ENCODE results near the gene TMEM190. TPM values are rescaled to one million over a fixed set of nuclear protein-coding genes. Genes with fewer than 3 reads are reported as not detected.

The TMEM190 gene
- total and polyA plus RNA-seq, 12 donors = 0.55 to 63.0 (median 1.7) TPM; not detected in 6

DNA sequence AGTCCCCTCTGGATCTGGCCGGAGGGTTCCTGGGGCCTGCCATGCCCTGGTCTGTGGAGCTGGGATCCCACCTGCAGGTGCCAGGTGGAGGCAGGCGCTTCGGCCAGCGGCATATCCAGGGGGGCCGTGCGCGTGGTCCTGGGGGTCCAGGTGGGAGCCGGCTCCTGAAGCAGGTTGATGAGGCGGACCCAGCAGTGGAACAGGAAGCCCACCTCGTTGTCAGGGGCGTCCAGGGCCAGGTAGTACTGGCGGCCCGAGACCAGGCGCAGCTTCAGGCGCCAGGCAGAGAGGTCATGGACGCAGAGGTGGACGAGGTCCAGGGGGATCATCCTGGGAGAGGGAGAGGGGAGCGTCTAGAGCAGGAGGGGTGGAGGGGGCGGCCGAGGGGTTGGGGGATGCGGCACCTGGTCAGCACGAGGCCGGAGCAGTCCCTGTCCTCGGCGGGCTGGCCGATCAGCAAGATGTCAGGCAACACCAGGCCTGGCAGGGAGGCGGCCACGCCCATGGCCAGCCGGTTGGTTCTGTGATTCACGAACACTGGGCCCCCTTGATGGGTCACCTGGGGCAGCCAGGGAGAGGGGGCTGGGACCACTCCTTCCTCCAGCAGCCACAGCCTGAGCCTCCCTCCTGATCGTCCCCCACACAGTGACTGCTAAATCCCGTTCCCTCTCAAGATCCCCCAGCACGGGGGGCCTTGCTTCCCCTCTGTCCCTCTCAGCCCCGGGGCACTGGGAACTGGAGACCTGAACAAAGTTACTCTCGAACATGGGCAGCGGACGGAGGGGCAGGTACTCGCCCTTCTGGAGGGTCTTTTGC is 14.2 kb upstream of the TMEM190 start:
- H3K36me3 ChIP-seq (replicated peaks in 1 of 2) = no peaks in the 10 kb centered on the region
- no peaks in the 10 kb centered on the region for H3K27me3 ChIP-seq
- no peak overlapping the region for H3K27ac ChIP-seq
- no peaks in the 10 kb centered on the region for H3K9me3 ChIP-seq (replicated peaks in 1 of 3)
- TF ChIP-seq POLR2A (IDR thresholded peaks at IDR 0.05) (no peak), CTCF (IDR thresholded peaks at IDR 0.05) (no peak)
- no peak for DNase-seq
- no peak overlapping the region for H3K4me3 ChIP-seq
- intact Hi-C loops (cut with DNase I) = no loop called here
- WGBS, 4 donors = 72 to 84% (median 80%) methylated on average over 7 to 38 of the region's 38 CpGs
- H3K4me1 ChIP-seq (replicated peaks in 1 of 2) = no peaks in the 10 kb centered on the region

DNA sequence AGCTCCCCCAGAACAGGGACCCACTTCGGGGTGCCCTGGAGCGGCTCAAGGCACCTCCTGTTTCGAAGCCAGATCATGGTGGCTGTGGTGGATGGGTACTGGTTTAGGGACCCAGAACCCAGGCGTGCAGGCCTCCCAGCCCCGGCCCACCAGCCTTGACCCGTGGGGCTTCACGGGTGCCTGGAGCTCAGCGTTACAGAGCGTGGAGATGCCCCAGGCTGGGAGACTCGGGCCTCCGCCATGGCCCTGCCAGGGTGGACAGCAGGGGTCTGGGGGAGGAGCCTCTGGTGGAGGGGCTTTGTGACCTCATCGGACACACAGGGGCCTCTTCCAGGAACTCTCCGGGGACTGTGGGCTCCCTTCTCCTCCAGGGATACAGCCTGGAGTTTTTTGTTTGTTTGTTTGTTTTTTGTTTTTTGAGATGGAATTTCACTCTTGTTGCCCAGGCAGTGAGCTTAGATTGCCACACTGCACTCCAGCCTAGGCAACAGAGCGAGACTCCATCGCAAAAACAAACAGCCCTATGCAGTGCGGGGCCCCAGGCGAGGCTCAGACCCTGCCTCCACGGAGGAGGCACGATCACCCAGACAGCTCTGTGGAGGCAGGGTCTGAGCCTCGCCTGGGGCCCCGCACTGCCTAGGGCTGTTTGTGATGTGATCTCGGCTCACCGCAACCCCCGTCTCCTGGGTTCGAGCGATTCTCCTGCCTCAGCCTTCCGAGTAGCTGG is 13.5 kb upstream of the TMEM190 start, which contains the start of gene GARIN5B:
TSS of gene GARIN5B (minus strand) at position 271 of the 727 bp plus-strand sequence. CDS start at position 77, 194 bp downstream.
- peaks cover 4% of the 10 kb centered on the region for H3K27me3 ChIP-seq
- H3K9me3 ChIP-seq (replicated peaks in 1 of 3) = no peaks in the 10 kb centered on the region
- H3K27ac ChIP-seq = no peak within 1 kb of the TSS
- 77 to 86% (median 84%) methylated on average over 14 to 27 of the region's 27 CpGs for WGBS, 4 donors
- no peak for DNase-seq
- H3K4me3 ChIP-seq = no peak within 1 kb of the TSS
- no peaks in the 10 kb centered on the region for H3K36me3 ChIP-seq (replicated peaks in 1 of 2)
- TF ChIP-seq CTCF (IDR thresholded peaks at IDR 0.05) (no peak), POLR2A (IDR thresholded peaks at IDR 0.05) (no peak)
- intact Hi-C loops (cut with DNase I) = no loop called here
- no peaks in the 10 kb centered on the region for H3K4me1 ChIP-seq (replicated peaks in 1 of 2)

- Histone ChIP-seq H3K9me3 (replicated peaks in 1 of 3) (no peaks in the 10 kb centered on the region), H3K27me3 (peaks cover 22% of the 10 kb centered on the region), H3K27ac (no peak overlapping the region), H3K36me3 (replicated peaks in 1 of 2) (no peaks in the 10 kb centered on the region), H3K4me3 (no peak overlapping the region), H3K4me1 (replicated peaks in 1 of 2) (peaks cover 0 to 6% of the 10 kb centered on the region in 2 donors)
- DNase-seq = no peak
- intact Hi-C loops (cut with DNase I) = no loop called here
- no peak for TF ChIP-seq CTCF (IDR thresholded peaks at IDR 0.05)
- TF ChIP-seq POLR2A (IDR thresholded peaks at IDR 0.05) = no peak
- WGBS, 4 donors = 79 to 91% (median 85%) methylated on average over 7 to 8 of the region's 8 CpGs
These were observed 11.4 kb upstream of the TMEM190 start for GRCh38 chr19:55365245-55365644.

DNA sequence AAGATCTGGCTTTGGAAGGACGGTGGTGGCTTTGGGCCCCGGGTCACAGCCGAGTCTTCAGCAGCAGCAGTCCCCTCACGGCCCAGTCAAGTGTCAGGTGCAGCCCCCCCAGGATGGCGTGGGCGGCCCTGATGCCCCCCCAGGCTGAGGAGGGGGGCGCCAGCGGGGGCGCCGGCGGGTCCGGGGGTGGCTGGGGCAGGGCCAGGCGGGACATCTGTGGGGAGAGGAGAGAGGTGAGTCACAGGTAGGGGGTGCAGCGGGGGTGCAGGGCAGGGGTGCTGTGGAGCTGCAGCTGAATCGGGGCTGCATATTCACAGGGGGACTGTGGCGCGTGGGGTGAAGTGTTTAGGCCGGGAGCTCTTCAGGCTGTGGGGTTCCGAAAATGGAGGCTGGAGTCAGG is 10.7 kb upstream of the TMEM190 start:
- DNase-seq = no peak
- no peaks in the 10 kb centered on the region for H3K36me3 ChIP-seq (replicated peaks in 1 of 2)
- H3K27me3 ChIP-seq = peaks cover 28% of the 10 kb centered on the region
- peaks cover 0 to 6% of the 10 kb centered on the region in 2 donors for H3K4me1 ChIP-seq (replicated peaks in 1 of 2)
- H3K27ac ChIP-seq = no peak overlapping the region
- no peak overlapping the region for H3K4me3 ChIP-seq
- intact Hi-C loops (cut with DNase I) = no loop called here
- no peak for TF ChIP-seq CTCF (IDR thresholded peaks at IDR 0.05)
- no peak for TF ChIP-seq POLR2A (IDR thresholded peaks at IDR 0.05)
- H3K9me3 ChIP-seq (replicated peaks in 1 of 3) = no peaks in the 10 kb centered on the region
- WGBS, 4 donors = 58 to 83% (median 78%) methylated on average over 14 to 19 of the region's 19 CpGs
